NCI-H1436 (cell line): ENCODE data around the gene DPF1.

ENCODE experiments used
- DNase-seq: peaks from one replicate; lab custom pipeline; 2025; lab: John Stamatoyannopoulos, UW

The DPF1 gene

DNA sequence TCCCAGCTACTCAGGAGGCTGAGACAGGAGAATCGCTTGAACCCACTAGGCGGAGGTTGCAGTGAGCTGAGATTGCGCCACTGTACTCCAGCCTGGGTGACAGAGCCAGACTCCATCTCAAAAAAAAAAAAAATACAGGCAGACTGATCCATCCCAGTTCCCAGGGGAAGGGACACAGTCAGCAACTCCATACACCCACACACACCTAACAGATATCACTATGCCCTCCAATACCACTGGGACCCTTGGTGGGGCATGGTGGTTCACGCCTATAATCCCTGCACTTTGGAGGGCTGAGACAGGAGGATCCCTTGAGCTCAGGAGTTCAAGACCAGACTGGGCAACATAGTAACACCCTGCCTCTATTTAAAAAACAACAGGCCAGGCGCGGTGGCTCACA is 2.6 kb downstream of the DPF1 start:
- no peak for DNase-seq

DNA sequence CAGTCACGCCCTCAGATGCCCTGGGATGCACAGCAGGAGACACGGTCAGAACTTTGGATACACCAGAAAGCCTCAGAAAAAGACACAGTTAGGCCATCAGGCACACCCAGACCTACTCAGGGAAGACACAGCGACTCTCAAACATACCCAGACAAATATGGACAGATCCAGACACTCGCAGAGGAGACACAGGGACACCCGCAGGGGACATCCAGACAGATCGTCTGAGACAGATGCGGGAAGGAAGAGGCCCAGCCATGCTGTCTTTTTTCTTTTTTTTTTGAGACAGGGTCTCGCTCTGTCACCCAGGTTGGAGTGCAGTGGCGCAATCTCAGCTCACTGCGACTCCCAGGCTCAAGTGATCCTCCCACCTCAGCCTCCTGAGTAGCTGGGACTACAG is 4.8 kb downstream of the DPF1 start:
- no peak for DNase-seq

DNA sequence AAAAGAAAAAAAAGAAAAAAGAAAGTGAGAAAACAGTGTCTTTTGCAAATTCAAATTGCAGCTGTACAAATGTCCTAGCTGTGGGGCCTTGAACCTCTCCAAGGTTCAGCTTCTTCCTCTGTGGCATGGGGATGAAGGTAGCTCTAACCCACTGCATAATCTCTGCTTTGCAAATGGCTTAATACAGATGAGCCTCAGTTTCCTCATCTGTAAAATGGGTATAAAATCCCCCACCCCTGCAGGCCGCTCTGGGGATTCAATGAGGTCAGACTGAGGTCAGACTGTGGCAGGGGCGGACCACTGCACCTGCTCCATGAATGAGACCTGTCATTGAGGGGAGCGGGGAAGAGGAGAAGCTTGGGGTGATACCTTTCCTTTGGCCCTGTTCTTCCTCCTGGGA is 5.8 kb downstream of the DPF1 start:
- no peak for DNase-seq

DNA sequence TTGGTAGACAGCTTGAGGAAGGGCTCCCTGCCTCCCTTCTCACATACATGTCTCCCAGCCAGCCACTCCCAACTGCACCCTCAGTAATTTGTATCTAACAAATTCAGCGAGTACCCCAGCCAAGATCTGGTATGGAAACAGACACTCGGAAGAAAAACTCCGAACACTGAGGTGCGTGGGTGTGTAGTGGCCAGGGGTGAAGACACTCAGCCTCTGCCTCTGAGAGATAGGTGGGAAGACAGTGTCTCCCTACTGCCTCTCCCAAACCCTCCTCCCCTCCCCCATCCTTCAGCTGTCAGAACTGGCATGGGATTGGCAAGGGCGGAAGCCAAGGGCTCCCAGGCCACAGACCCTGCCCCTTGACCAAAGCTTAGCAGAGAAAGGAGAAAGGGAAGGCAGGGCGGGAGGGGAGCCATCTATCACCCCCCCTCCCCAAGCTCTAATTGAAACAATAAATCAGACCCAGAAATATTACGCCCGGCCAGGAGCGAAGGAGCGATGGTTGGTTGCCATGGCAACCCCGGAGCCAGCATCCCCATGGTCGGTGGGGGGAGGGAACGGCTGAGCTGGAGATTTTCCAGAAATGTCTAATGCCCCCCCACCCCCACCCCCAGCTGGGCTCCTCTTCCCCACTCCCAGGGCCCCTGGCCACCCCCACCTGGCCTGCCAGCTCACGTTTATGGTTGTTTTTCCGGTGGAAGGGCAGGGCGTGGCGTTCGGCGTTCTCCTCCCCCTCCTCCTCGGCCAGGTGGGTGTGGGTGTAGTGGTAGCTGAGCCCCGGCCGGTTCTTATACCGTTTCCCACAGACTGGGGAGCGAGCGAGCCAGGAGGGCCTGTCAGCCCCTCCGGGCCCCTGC is 7.0 kb downstream of the DPF1 start:
- no peak for DNase-seq

DNA sequence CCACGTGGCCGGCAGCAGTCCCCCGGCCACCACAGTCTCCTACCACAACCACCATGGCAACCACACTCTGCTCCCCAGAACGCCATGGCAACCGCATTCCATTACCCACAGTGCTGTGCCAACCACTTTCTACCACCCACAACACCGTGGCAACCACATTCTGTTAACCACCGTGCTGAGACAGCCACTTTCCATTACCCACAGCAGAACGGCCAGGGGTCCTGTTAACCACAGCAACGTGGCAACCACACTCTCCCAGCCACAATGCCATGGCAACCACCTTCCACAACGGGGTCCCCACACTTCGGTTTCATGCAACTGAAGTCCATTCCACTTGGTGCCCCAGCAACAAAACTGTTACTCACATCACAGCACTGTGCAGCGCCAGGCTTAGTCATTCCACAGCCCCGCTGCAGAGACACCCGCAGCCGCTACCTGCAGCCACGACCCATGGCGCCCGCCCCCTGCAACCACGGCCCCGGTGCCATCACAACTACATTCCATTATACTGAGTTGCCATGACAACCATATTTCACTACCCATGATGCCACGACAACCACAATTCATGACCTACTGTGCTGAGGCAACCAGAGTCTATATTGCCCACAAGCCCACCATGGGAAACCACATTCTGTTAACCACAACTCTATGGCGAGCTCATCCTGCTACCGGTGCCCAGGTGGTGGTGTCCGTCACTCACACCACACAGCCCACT is 10.0 kb downstream of the DPF1 start:
- no peak for DNase-seq

DNA sequence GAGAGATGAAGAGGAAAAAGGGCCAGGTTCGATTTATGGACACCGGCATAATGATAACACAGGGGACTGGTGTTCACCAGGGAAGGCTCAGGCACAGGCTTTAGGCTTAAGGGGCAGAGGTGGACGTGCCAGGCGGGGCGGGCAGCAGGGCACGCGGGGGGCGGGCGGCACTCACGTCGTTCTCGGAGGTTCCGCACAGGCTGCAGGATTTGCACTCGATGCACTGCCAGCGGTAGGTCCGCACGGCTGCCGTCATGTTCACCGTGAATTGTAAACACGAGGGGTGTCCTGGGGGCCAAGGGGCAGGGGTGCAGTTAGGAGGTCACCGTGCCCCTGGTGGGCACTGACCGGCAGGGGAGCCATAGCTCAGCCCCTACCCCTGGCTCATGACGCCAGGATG is 10.6 kb downstream of the DPF1 start:
- no peak for DNase-seq

DNA sequence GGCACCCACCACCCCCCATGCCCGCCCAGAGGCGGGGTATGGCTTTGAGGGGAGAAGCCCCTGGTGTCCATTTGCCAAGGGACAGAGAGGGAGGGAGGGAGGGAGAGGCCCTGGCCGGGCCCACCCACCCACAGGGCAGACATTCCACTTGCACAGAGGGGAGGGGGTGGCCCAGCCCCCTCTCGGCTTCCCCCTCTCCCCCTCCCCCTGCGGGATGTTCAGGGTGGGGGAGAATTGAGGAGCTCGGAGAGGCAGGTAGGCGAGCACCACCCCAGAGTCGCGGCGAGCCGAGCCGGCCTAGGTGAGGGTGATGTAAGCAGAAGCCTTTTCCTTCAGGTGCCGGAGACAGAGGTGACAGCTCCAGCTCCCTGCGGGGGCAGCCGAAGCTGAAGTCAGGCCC is 12.3 kb downstream of the DPF1 start:
- no peak for DNase-seq

DNA sequence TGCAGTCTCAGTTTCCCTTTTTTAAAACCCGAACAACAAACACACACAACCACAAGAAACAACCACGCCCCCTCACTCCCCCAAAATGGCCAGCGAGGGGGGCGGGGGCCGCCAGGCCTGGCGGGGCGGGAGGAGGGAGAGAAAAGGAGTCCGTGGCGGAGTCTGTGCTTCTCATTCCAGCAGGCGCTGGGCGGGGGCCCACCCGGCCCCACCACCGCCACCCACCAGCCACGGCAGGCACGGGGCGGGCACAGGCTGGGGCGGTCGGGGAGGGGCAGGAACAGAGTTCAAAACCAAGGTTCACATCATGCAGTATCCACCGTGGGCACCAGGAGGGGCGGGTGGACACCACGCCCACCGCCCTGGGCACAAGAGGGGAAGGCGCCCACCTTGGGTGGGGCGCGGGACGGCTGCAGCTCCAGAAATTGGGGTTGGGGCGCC is 12.9 kb downstream of the DPF1 start:
- no peak for DNase-seq

DNA sequence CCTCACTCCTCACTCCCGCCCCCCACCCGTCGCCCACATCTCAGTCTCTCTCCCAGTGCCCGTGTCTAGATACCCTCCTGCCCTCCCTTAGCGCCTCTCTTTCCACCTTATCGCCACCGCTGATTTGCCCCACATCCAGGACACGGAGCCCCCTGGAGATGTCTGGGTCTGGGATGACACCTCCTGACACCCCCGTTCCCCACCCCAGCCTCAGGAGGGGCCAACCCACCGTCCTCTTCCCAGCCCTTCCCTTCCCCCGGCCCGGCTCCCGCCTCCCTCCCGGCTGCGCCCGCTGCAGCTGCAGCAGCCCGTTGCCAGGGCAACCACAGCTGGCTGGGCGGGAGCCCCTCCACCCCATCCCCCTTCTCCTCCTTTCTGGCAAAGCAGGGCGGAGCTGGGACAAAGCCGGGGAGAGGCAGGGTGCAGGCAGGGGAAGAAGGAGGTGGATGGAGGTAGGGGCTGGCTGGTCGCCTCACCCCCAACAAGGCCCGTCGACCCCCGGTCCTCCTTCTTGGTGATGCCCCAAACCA is 13.5 kb downstream of the DPF1 start:
- peak; percentile 61 for DNase-seq

DNA sequence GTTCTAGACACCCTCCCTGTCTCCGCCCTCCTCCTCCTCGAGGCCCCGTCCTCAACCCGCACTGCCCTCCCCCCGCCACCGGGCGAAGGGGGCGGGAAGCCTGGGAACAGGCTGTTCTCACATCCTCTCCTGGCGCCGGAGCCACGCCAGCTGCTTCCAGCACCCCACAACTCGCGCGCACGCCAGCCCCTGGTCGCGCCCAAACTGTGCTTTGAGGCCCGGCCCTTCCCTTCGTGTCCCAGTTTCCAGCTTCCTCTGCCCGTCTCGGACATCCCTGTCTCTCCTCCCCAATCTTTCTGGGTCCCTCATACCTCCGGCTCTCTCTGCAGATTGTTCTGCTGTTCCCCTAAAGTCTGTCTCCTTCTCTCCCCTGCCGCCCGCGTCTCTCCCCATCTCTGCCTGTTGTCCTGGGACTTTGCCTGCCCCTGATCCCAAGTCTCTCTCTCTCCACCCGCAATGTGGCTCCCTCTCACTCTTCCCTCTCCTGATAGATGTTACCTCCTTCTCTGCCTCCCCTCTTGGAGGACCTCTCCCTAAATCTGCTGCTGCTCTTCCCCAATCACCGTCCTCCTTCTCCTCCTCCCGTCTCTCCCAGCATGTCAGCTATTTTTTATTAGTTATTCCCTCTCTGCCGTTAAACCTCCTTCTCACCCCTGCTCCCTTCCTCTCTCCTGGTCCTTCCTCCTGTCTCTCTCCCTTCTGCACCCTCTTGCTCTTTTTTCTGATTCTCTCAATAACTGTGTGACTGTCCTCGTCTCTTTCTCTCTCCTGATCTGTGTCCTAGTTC is 14.2 kb downstream of the DPF1 start:
- peak; percentile 21 for DNase-seq

DNA sequence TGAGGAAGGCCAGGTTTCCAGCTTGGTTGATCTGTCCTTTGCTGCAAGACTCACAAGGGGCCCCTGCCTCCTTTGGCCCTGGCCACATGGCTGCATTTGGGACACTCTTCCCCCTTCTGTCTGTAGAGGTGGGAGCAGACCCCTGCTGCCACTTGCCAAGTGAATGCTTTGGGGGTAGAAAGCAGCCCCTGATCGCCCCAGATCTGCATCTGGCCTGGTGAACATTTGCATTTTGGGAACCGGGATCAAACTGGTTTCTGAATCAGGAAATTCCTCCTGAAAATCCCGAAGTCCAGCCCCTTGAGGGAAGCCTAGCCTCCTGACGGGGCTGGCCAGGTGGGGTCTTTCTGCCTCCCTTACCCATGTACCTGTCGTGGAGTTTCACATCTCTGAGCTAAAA is 14.9 kb downstream of the DPF1 start:
- no peak for DNase-seq

DNA sequence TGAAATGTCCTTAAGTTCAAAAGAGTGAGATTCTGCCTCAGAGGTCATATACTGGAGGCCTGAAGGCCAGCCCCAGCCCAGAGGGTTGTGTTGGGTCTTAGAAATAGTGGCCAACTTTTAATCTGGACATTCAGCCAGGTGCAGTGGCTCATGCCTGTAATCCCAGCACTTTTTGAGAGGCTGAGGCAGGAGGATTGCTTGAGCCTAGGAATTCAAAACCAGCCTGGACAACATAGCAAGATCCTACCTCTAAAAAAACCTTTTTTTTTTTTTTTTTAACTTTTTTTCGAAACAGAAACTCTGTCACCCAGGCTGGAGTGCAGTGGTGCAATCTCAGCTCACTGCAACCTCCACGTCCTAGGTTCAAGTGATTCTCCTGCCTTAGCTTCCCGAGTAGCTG is 15.5 kb downstream of the DPF1 start:
- no peak for DNase-seq

DNA sequence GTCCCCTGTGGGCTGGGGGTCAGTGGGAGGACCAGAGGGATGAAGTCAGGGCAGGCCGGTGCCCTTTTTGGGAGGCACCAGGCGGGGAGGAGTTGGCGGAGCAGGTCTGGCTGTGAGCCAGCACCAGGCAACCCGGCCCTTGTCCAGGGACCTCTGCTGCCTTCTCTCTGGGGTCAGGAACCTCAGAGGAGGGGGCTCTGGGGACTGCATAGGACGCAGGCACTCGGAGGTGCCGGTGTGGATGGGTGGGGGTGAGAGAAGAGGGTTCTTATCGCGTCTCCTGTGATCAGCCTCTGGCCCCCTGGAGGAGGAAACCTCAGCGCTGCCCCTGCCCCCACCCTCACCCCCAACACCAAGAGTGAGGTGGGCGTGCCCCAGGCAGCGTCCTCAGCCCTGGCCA is 16.5 kb downstream of the DPF1 start:
- no peak for DNase-seq

DNA sequence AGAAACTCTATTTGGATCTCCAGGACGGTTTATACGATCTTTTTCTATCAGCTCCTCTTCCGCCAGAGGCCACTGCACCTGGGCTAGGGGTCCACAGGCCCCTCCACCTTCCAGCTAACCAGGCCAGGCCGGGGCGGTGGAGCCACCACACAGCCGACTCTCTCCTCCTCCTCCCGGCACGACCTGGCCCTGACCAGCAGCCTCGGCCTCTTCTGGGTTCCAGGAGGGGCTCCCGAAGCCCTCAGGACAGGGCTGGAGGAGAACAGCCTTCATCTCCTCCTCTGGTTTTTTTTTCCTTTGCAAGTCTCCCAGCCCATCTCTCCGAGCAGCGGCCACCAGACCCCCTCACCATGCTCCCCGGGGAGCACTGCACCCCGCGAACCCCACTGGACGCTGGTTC is 17.1 kb downstream of the DPF1 start:
- no peak for DNase-seq

DNA sequence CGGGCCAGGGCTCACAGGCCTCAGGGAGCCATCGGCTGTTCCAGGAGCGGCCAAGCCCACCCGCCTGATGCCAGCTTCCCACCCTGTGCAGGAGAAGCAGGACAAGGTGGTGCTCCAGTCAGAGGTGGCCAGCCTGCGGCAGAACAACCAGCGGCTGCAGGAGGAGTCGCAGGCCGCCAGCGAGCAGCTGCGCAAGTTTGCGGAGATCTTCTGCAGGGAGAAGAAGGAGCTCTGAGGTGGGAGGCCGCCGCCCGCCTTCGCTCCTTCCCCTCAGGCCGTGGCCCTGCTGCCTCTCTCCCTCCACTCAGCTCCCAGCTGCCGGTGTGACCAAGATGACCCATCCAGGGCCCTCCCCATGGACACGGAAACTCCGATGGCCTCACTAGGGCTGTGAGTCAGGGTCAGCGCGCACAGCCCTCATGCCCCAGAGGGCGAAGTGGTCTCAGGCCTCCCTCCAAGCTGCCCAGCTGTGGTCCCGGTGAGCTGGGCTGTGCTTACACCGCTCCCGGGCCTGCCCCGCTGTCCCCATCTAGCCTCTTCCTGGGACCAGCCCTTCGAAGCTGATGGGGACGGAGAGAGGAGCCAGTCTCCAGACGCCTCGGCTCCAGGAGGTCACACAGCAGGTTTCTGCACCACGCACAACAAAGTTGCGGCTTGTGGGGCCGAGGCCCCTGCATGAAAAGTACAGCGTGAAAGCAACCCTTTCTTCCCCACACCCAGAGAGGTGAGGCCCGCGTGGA is 17.8 kb downstream of the DPF1 start:
- no peak for DNase-seq

DNA sequence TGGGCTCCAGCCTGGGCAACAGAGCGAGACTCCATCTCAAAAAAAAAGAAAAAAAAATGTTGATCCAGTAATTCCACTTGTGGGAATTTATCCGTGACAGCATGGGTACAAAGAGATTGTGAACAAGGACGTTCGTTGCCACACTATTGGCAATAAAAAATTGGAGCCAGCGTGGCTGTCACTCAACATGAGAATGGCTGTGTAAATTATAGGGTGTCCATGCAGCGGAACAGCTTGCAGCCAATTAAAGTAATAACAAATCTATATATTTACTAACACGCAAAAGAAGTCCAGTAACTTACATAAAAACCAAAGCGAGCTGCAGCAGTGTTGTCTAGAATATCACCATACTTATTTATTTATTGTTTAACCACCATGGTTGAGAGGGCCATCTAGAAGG is 19.3 kb downstream of the DPF1 start:
- DNase-seq = peak; percentile 7

DNA sequence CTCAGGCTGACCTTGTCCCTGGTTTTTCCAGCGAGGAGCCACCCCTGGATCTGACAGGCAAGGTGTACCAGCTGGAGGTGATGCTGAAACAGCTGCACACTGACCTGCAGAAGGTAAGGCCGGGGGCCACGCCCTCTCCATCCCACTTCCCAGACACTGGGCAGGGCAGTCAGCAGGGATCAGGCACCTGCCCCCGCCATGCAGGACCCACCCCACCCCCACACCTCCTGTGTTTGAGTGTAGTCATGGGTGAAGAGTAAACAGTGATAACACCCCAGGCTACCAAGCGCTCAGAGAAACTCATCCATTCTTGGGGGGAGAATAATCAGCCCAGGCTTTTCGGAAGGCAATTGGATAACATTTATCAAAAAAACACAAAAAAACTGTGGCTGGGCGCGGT is 19.9 kb downstream of the DPF1 start:
- DNase-seq = peak; percentile 28

DNA sequence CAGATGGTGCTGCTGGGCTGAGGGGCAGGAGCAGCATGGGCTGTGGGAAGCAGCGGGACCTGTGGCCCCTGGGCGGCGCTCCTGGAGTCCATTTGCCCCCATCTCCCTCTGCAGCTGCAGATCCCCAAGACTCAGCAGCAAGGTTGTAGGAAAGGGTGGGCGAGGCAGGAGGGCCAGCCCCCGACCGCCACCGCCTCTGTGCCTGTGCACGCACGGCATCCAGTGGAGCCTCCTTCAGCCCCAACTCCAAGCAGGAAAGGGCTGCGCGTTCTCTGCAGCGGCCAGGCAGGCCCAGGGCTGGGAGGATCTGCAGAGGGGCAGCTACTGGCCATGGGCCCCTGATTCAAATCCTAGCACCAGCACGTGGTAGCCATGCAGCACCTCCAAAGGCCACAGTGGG is 20.8 kb downstream of the DPF1 start:
- no peak for DNase-seq

DNA sequence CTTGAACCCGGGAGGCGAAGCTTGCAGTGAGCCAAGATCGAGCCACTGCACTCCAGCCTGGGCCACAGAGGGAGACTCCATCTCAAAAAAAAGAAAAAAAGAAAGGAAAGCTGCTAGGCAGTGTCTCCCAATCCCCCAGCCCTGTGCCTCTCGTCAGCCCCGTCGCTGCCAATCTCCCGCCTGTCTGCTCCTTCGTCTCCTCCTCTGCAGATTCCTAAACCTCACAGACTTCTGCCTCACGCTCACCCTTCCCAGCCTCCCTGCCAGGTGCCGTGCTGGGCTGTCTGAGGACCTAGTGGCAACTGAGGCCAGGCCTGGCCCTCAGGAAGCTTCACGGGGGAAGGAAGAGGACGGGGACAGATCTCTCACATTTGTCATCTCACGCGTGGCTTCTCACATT is 21.5 kb downstream of the DPF1 start:
- no peak for DNase-seq

DNA sequence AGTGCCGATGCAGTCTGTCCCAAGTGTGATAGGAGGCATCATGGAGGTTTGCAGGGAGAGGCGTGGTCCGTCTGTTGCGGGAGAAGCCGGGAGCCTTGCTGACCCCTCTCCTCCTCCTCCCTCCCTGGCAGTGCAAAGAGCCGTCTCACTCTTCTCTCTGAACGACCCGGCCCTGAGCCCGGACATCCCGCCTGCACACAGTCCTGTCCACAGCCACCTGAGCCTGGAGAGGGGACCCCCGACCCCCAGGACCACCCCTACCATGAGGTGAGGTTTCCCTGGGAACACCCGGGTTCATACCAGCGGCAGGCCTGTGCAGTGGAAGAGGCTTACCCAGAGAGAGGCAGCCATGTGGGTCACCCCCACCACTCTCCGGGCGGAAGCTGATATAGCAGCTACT is 22.3 kb downstream of the DPF1 start:
- no peak for DNase-seq

DNA sequence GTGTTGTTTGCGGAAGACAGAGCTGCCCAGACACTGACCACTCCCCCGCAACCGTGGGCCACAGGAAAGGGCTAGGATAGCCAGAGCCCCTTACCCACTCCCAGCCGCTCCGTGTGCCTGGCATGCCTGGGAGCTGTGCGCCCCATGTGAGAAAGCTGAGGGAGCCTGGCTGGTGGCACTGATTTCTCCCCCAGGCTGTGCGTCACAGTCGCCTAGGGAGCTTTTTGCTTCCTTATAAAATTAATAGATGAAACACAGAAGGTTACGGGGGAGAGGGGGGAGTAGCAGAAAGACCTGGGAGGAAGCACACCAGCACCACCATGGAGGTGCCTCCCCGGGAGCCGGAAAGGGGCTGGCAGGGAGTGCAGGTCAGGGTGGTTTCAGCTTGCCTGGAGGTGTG is 24.7 kb downstream of the DPF1 start:
- DNase-seq = no peak
